Measurements from ENCODE around the gene SLC37A4.

- no peak for TF ChIP-seq SUPT20H (IDR thresholded peaks at IDR 0.05; ENCODE audit: borderline replicate concordance, control insufficient read depth, low read depth, low read length)
- TF ChIP-seq RCOR1 (conservative IDR thresholded peaks at IDR 0.05; ENCODE audit: low read depth, low read length), result 0 out of 2 replicates have a peak, but pooled peaks have one; percentile 23
- TF ChIP-seq EZH2 (IDR thresholded peaks at IDR 0.05; ENCODE audit: borderline replicate concordance, control insufficient read depth, low read depth, low read length), result no peak
- no peak for TF ChIP-seq ZNF274 (IDR thresholded peaks at IDR 0.05; ENCODE audit: insufficient read depth, insufficient read length)
- no peak for TF ChIP-seq HDAC2 (IDR thresholded peaks at IDR 0.05)
- no peak for TF ChIP-seq CTCF (IDR thresholded peaks at IDR 0.05 in 2 of 3, conservative IDR thresholded peaks at IDR 0.05 in 1 of 3; ENCODE audit: control insufficient read depth in 2 of 3, extremely low read depth in 1 of 3, insufficient read depth in 1 of 3, low read depth in 3 of 3, low read length in 3 of 3)
- no peak; the same call in 1 of the 2 replicates for TF ChIP-seq RFX5 (IDR thresholded peaks at IDR 0.05; ENCODE audit: low read depth, low read length)
- peak; percentile 95 for TF ChIP-seq POLR2A (IDR thresholded peaks at IDR 0.05; ENCODE audit: low read depth, low read length)
- no peak for TF ChIP-seq TBL1XR1 (IDR thresholded peaks at IDR 0.05; ENCODE audit: low read depth, low read length)
- no peak for TF ChIP-seq NFYB (IDR thresholded peaks at IDR 0.05; ENCODE audit: insufficient read depth, low read depth, low read length)
- peak; percentile 47 for TF ChIP-seq NRF1 (conservative IDR thresholded peaks at IDR 0.05; ENCODE audit: low read depth, low read length)
- no peak for TF ChIP-seq JUNB (IDR thresholded peaks at IDR 0.05)
These were observed 12.4 kb downstream of the SLC37A4 start, which contains the start of the genes RPS25 and TRAPPC4 for GRCh38 chr11:119018074-119018938.
